HG03432 (cell line): ENCODE data around the gene PDCD1.

Source experiments
- ATAC-seq: cut with Tn5 transposase; IDR thresholded peaks from one replicate; pipeline ENCODE4 v1.9.1; 2021; ENCODE audit warnings: mild to moderate bottlenecking, moderate library complexity; ENCODE audit not compliant: unreplicated experiment

The PDCD1 gene

GRCh38 chr2:241895712-241896641, 37.3 kb upstream of the PDCD1 start:
- ATAC-seq, result no peak

- no peak for ATAC-seq
These were observed 36.7 kb upstream of the PDCD1 start for GRCh38 chr2:241895427-241895711.

- ATAC-seq, result no peak
These were observed 36.2 kb upstream of the PDCD1 start for GRCh38 chr2:241894681-241895426.

GRCh38 chr2:241894056-241894641, 35.5 kb upstream of the PDCD1 start:
- no peak for ATAC-seq

- no peak for ATAC-seq
These were observed 34.6 kb upstream of the PDCD1 start for GRCh38 chr2:241893265-241893664.

- no peak for ATAC-seq
These were observed 33.8 kb upstream of the PDCD1 start for GRCh38 chr2:241892299-241893137.

- ATAC-seq, result no peak
These were observed 33.2 kb upstream of the PDCD1 start for GRCh38 chr2:241891988-241892298.

GRCh38 chr2:241891315-241891987, 32.8 kb upstream of the PDCD1 start:
- no peak for ATAC-seq

GRCh38 chr2:241890524-241891235, 32.0 kb upstream of the PDCD1 start:
- no peak for ATAC-seq

- ATAC-seq, result no peak
These were observed 29.9 kb upstream of the PDCD1 start for GRCh38 chr2:241888641-241889040.

GRCh38 chr2:241887806-241888522, 29.3 kb upstream of the PDCD1 start:
- ATAC-seq, result no peak

- no peak for ATAC-seq
These were observed 28.2 kb upstream of the PDCD1 start for GRCh38 chr2:241886840-241887447.

- ATAC-seq, result no peak
These were observed 27.4 kb upstream of the PDCD1 start for GRCh38 chr2:241885946-241886643.

GRCh38 chr2:241885291-241885945, 26.7 kb upstream of the PDCD1 start:
- ATAC-seq, result no peak

GRCh38 chr2:241884951-241885290, 26.2 kb upstream of the PDCD1 start:
- ATAC-seq, result no peak

- ATAC-seq, result peak; percentile 66
These were observed 23.5 kb upstream of the PDCD1 start for GRCh38 chr2:241882091-241882625.

GRCh38 chr2:241880311-241881073, 21.8 kb upstream of the PDCD1 start:
- ATAC-seq, result no peak
